ENCODE results near the gene CATSPERD. TPM values are rescaled to one million over a fixed set of nuclear protein-coding genes. Genes with fewer than 3 reads are reported as not detected.
"Not testable (repeated sequence)": the region's sequence is repeated elsewhere in the genome, so short reads cannot be mapped to it uniquely, and the experiment has no call there.

CATSPERD gene
- polyA plus RNA-seq, 3 donors, result not detected

DNA sequence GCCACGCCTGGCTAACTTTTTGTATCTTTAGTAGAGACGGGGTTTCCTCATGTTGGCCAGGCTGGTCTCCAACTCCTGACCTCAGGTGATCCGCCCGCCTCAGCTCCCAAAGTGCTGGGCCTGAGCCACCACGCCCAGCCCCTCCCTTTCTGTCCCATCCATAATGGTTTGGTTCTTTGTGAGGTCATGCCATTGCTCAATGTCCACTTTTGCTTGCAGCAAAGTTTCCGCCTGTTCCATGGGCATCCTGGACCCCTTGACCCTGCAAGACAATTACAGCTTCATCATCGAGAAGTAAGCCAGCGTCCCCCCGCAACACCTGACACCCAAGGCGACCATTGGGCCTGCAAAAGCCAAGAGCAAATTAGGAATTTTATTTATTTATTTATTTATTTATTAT is 47.5 kb downstream of the CATSPERD start:
- H3K27ac ChIP-seq (ENCODE audit: low read depth, low read length), result no peak overlapping the region
- WGBS, 3 donors, result 87 to 94% (median 93%) methylated on average over 10 of the region's 10 CpGs

GRCh38 chr19:5772416-5772815 is 52.0 kb downstream of the CATSPERD start:
- 81 to 85% (median 83%) methylated on average over 19 of the region's 19 CpGs for WGBS, 3 donors
- H3K27ac ChIP-seq (ENCODE audit: low read depth, low read length), result no peak overlapping the region

DNA sequence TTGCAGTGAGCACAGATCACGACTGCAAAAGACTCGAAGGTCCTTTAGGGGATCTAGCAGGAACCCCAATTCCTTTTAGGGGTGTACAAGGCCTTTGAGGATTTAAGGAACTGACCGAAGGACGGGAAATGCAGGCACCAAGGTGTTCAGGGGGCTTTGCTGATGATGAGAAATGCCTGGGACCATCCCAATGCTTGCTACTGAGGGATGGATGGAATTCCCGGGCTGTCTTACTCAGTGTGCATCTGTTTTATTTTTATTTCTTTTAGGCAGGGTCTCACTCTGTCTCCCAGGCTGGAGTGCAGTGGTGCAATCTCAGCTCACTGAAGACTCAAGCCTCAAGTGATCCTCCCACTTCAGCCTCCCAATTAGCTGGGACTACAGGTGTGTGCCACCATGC is 52.8 kb downstream of the CATSPERD start:
- 74 to 89% (median 85%) methylated on average over 5 of the region's 5 CpGs for WGBS, 3 donors
- no peak overlapping the region for H3K27ac ChIP-seq (ENCODE audit: low read depth, low read length)

- no peak overlapping the region for H3K27ac ChIP-seq (ENCODE audit: low read depth, low read length)
- WGBS, 3 donors, result 81 to 88% (median 81%) methylated on average over 8 of the region's 8 CpGs
Observed at GRCh38 chr19:5774921-5775320, 54.5 kb downstream of the CATSPERD start.

GRCh38 chr19:5775668-5776309 is 55.4 kb downstream of the CATSPERD start:
- WGBS, 3 donors, result 63 to 72% (median 69%) methylated on average over 17 of the region's 17 CpGs
- no peak overlapping the region for H3K27ac ChIP-seq (ENCODE audit: low read depth, low read length)

- H3K27ac ChIP-seq (ENCODE audit: low read depth, low read length), result no peak overlapping the region
- 87 to 89% (median 88%) methylated on average over 17 of the region's 17 CpGs for WGBS, 3 donors
Observed at GRCh38 chr19:5778402-5778801, 58.0 kb downstream of the CATSPERD start.

- not testable (repeated sequence) for H3K27ac ChIP-seq (ENCODE audit: low read depth, low read length)
- WGBS, 3 donors, result 78 to 87% (median 82%) methylated on average over 11 of the region's 11 CpGs
Observed at GRCh38 chr19:5780916-5781315, 60.5 kb downstream of the CATSPERD start.

DNA sequence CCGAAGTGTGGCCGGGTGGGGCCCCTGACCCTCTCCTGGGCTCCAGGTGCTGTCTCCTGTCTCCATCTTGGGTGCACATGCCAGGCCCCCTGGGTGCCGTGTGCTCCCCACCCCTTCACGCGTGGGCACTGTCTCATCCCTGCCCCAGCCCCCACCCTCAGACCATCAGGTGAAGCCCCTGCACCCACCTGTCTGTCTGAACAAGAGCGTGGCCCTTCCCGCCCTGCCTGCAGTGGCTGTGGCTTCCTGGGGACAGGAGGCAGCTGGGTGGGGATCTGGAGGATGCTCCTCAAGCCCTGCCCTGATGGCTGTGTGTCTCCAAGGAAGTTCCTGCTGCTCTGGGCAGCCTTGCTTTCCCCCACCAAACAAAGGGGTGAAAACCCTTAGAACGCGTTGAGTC is 61.9 kb downstream of the CATSPERD start:
- no peak overlapping the region for H3K27ac ChIP-seq (ENCODE audit: low read depth, low read length)
- 77 to 91% (median 84%) methylated on average over 9 of the region's 9 CpGs for WGBS, 3 donors

GRCh38 chr19:5782945-5783919 is 62.8 kb downstream of the CATSPERD start:
- H3K27ac ChIP-seq (ENCODE audit: low read depth, low read length), result no peak overlapping the region
- 72 to 77% (median 76%) methylated on average over 42 to 48 of the region's 48 CpGs for WGBS, 3 donors

DNA sequence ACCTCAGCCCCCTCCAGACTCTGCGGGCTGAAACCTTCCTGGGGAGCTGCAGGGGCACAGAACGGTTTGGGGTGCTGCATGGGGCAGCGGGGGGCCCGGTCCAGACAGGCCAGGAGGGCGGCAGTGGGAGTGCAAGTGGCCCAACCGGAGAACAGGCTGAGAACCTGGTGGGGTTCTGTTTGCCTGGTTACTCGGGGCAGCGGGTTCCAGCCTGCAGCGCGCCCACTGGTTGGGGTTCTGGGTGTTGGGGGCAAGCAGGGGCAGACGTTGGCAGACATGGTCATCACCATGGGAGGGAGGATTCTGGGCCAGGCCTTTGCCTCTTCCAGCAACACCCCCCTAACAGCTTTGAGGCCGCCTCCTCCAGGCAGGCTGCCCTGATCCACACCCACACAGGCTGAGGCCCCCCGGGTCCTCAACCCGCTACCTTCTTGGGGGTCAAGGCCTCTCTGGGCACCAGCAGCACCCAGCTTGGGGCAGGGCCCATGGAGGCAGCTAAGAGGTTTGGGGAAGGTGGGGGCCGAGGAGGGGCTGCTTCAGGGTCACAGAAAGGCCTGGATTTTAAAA is 64.2 kb downstream of the CATSPERD start, which contains the start of gene PRR22:
Gene PRR22, minus strand, starts transcription at position 166 of the 567 bp plus-strand sequence. Its CDS starts 86 bp downstream, at position 80.
- no peak within 1 kb of the TSS for H3K27ac ChIP-seq (ENCODE audit: low read depth, low read length)
- 91 to 92% (median 92%) methylated on average over 13 to 15 of the region's 15 CpGs for WGBS, 3 donors

- H3K27ac ChIP-seq (ENCODE audit: low read depth, low read length), result no peak overlapping the region
- 94 to 97% (median 96%) methylated on average over 35 to 37 of the region's 37 CpGs for WGBS, 3 donors
Observed at GRCh38 chr19:5785423-5785822, 65.0 kb downstream of the CATSPERD start.

DNA sequence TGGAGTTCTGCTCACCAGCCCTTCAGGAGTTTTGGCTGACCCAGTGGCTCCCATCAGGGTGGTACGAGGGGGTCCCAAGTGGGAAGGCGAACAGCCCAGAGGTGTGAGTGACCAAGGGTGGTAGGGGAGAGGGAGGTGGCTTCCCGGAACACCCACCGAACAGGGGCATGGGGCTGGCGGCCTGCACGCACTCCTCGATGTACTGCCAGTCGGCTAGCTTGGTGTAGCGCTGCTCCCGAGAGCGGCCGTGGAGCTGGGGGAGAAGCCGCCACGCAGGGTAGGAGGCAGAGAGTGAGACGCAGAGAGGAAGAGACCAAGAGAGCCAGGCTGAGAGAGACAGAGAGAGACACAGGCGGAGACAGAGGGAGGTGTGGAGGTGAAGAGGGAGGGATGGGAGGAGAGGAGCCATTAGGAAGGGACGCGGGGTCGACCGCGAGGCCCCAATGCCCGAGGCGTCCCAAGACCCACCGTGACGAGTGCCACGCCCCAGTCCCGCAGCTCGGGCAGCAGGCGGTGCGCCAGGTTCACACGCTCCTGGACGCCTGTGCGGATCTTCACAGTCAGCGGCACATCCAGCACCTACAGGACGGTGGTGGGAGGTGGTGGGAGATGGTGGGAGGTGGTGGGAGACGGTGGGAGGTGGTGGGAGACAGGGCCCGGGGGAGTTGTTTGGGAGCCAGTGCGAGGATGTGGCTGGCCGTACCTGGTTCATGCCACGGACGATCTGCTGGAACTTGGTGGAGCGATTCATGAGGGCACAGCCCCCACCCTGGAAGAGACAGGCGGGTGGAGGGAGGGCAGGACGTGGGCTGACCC is 66.4 kb downstream of the CATSPERD start:
- H3K27ac ChIP-seq (ENCODE audit: low read depth, low read length), result no peak overlapping the region
- WGBS, 3 donors, result 91% methylated on average over 43 to 44 of the region's 44 CpGs

DNA sequence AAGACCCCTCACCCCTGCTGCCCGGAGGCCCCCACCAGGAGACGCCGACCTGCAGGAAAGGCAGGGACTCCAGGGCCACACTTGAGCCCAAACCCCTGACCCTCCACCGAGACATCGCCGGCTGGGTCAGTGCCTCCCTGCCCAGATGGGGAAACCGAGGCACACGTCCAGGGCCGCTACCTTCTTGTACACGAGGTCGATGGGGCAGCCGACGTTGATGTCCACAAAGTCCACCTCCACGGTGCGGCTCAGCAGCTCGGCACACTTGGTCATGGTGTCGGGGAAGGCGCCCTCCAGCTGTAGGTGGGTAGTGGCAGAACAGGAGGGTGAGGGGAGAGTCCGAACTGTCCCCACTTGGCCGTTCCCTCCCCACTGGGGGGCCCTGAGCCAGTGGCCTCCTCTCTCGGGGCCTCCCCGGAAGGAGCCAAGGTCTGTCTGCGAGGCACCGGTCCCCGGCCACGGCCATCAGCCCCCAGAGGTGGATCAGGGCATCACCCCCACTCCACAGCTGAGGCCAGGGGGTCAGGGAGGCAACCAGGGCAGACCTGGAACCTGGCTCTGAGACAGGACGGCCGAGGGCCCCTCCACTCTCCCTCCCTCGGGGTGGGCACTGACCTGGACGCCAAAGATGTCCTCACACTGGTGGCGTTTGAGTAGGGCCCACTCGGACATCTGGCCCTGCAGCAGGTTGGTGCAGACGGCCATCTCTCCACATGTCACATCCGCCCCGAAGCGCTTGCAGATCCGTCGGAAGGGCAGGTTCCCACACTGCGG is 67.2 kb downstream of the CATSPERD start:
- no peak overlapping the region for H3K27ac ChIP-seq (ENCODE audit: low read depth, low read length)

GRCh38 chr19:5788422-5788821 is 68.0 kb downstream of the CATSPERD start:
- 91 to 98% (median 94%) methylated on average over 5 of the region's 5 CpGs for WGBS, 3 donors
- no peak overlapping the region for H3K27ac ChIP-seq (ENCODE audit: low read depth, low read length)

More for the DNA sequence above, 67.2 kb downstream of the CATSPERD start:
- WGBS, 3 donors, result 89 to 94% (median 91%) methylated on average over 38 to 39 of the region's 39 CpGs

DNA sequence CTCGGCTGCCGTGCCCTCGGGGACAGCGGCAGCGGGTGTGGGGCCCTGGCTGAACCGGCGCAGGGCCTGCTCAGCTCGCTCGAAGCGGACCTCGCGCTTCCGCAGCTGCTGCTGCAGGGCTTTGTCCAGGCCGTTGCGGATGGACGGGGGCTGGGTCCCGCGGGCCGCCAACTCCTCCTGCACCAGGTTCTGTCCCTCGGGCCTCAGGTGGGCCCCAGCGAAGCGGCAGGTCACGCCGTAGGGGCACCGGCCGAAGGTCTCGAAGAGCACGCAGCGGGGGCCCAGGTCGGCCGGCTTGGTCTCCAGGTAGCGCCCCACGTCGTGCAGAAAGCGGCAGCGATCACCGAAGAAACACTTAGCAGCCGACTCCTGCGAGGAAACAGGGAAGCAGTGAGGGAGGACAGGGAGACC is 68.9 kb downstream of the CATSPERD start:
- whole genome bisulfite sequencing, 3 donors, result 96 to 97% (median 96%) methylated on average over 39 of the region's 39 CpGs

GRCh38 chr19:5789886-5790558 is 69.6 kb downstream of the CATSPERD start:
- no peak overlapping the region for H3K27ac ChIP-seq (ENCODE audit: low read depth, low read length)
- 74 to 79% (median 77%) methylated on average over 24 to 26 of the region's 26 CpGs for WGBS, 3 donors

More for the DNA sequence above, 68.9 kb downstream of the CATSPERD start:
- H3K27ac ChIP-seq (ENCODE audit: low read depth, low read length), result no peak overlapping the region
